WTC11 (cell line): Measurements from ENCODE around the gene ECE1. TPM values are rescaled to one million over a fixed set of nuclear protein-coding genes. Genes with fewer than 3 reads are reported as not detected.

Source experiments
- ATAC-seq: fragments of 200-7000 bp; cut with Tn5 transposase; 2 replicates; pipeline ENCODE4 v1.10.0; 2021; ENCODE audit warnings: mild to moderate bottlenecking, moderate library complexity
- CTCF ChIA-PET: fragments of 300-600 bp; sonication (Branson Sonifier 250); formaldehyde crosslinking; loops from one replicate; lab custom pipeline; 2021; ENCODE audit warnings: antibody characterized with exemption; lab: Charles Lee
- POLR2A ChIA-PET: fragments of 350-600 bp; sonication (Branson Sonifier 250); formaldehyde crosslinking; loops from one replicate; lab custom pipeline; 2021; ENCODE audit warnings: antibody characterized with exemption; lab: Charles Lee
- DNase-seq: peaks from one replicate; pipeline ENCODE4 v3.0.0; 2021; ENCODE audit warnings: low spot score
- H3K27ac Mint-ChIP-seq: 2 replicates; pipeline ENCODE4 v1.8.0; 2021; ENCODE audit warnings: mixed read lengths
- H3K27me3 Mint-ChIP-seq: 2 replicates; pipeline ENCODE4 v1.8.0; 2021; ENCODE audit warnings: low read depth, mild to moderate bottlenecking, moderate library complexity, mixed read lengths
- H3K36me3 Mint-ChIP-seq: 2 replicates; pipeline ENCODE4 v1.8.0; 2021; ENCODE audit warnings: mixed read lengths
- H3K4me1 Mint-ChIP-seq: 2 replicates; pipeline ENCODE4 v1.8.0; 2022; ENCODE audit warnings: mixed read lengths
- H3K4me3 Mint-ChIP-seq: 2 replicates; pipeline ENCODE4 v1.8.0; 2021; ENCODE audit warnings: mild to moderate bottlenecking, moderate library complexity, mixed read lengths
- H3K9me3 Mint-ChIP-seq: 2 replicates; pipeline ENCODE4 v1.8.0; 2021; ENCODE audit warnings: mixed read lengths
- CDX4 ChIP-seq: fragments of 250-450 bp; sonication (Bioruptor Pico); IDR thresholded peaks from 2 replicates; pipeline ENCODE4 v1.9.0; 2021; ENCODE audit warnings: moderate library complexity, mild to moderate bottlenecking, inconsistent platforms, borderline replicate concordance
- CREM ChIP-seq: sonication (generic); formaldehyde crosslinking; IDR thresholded peaks from 2 replicates; pipeline ENCODE4 v1.8.1; 2022; ENCODE audit warnings: mild to moderate bottlenecking, missing genetic modification reagents, moderate library complexity
- E2F5 ChIP-seq: sonication (generic); formaldehyde crosslinking; IDR thresholded peaks from 2 replicates; pipeline ENCODE4 v1.8.1; 2022; ENCODE audit warnings: mild to moderate bottlenecking, moderate library complexity, missing genetic modification reagents
- ETV6 ChIP-seq: sonication (generic); formaldehyde crosslinking; IDR thresholded peaks from 2 replicates; pipeline ENCODE4 v1.8.1; 2022; ENCODE audit warnings: mild to moderate bottlenecking, missing genetic modification reagents
- FOXJ3 ChIP-seq: sonication (generic); formaldehyde crosslinking; IDR thresholded peaks from 2 replicates; pipeline ENCODE4 v1.9.0; 2021; ENCODE audit warnings: missing genetic modification reagents, mild to moderate bottlenecking, borderline replicate concordance
- FOXP4 ChIP-seq: sonication (generic); formaldehyde crosslinking; IDR thresholded peaks from 2 replicates; pipeline ENCODE4 v1.8.0; 2022; ENCODE audit warnings: mild to moderate bottlenecking, missing genetic modification reagents
- GTF2I ChIP-seq: fragments of 250-450 bp; sonication (Bioruptor Pico); conservative IDR thresholded peaks from 2 replicates; pipeline ENCODE4 v1.4.0; 2021; ENCODE audit warnings: mild to moderate bottlenecking
- NR1H2 ChIP-seq: sonication (generic); formaldehyde crosslinking; IDR thresholded peaks from 2 replicates; pipeline ENCODE4 v1.9.0; 2021; ENCODE audit warnings: mild to moderate bottlenecking, moderate library complexity, missing genetic modification reagents
- OVOL2 ChIP-seq: fragments of 250-450 bp; sonication (Bioruptor Pico); IDR thresholded peaks from 2 replicates; pipeline ENCODE4 v1.9.0; 2021; ENCODE audit warnings: mild to moderate bottlenecking, borderline replicate concordance
- RELA ChIP-seq: sonication (generic); formaldehyde crosslinking; IDR thresholded peaks from 2 replicates; pipeline ENCODE4 v1.8.1; 2022; ENCODE audit warnings: missing genetic modification reagents, mild to moderate bottlenecking, borderline replicate concordance
- SP1 ChIP-seq: sonication (generic); formaldehyde crosslinking; conservative IDR thresholded peaks from 2 replicates; pipeline ENCODE4 v1.8.1; 2022; ENCODE audit warnings: missing genetic modification reagents
- STAT6 ChIP-seq: sonication (generic); formaldehyde crosslinking; conservative IDR thresholded peaks from 2 replicates; pipeline ENCODE4 v1.8.1; 2023; ENCODE audit warnings: mild to moderate bottlenecking, low read depth, missing genetic modification reagents, moderate library complexity
- TCF7 ChIP-seq: sonication (generic); formaldehyde crosslinking; IDR thresholded peaks from 2 replicates; pipeline ENCODE4 v1.8.0; 2022; ENCODE audit warnings: mild to moderate bottlenecking, low read depth, missing genetic modification reagents, moderate library complexity
- ZNF138 ChIP-seq: sonication (generic); formaldehyde crosslinking; conservative IDR thresholded peaks from 2 replicates; pipeline ENCODE4 v1.8.1; 2022; ENCODE audit warnings: mild to moderate bottlenecking, moderate library complexity, missing genetic modification reagents
- ZNF232 ChIP-seq: sonication (generic); formaldehyde crosslinking; IDR thresholded peaks from 2 replicates; pipeline ENCODE4 v1.8.0; 2022; ENCODE audit warnings: mild to moderate bottlenecking, missing genetic modification reagents
- ZNF263 ChIP-seq: sonication (generic); formaldehyde crosslinking; IDR thresholded peaks from 2 replicates; pipeline ENCODE4 v1.8.1; 2022; ENCODE audit warnings: low read depth, mild to moderate bottlenecking, moderate library complexity, missing genetic modification reagents
- ZNF317 ChIP-seq: sonication (generic); formaldehyde crosslinking; IDR thresholded peaks from 2 replicates; pipeline ENCODE4 v1.8.1; 2023; ENCODE audit warnings: low read depth, mild to moderate bottlenecking, moderate library complexity, missing genetic modification reagents, borderline replicate concordance
- ZNF671 ChIP-seq: fragments of 250-450 bp; sonication (Bioruptor Pico); IDR thresholded peaks from 2 replicates; pipeline ENCODE4 v1.8.0; 2021; ENCODE audit warnings: mild to moderate bottlenecking
- ZSCAN18 ChIP-seq: fragments of 250-450 bp; sonication (Bioruptor Pico); IDR thresholded peaks from 2 replicates; pipeline ENCODE4 v2.1.2; 2022; ENCODE audit warnings: mild to moderate bottlenecking, moderate library complexity
- total RNA-seq: library from RNA; stranded (reverse); gene quantifications from 3 replicates; pipeline ENCODE4 v1.2.3, GENCODE V29; 2021

Gene ECE1
- total RNA-seq, 1 experiment from 2014 or later, result 45.0 TPM

- H3K4me3 Mint-ChIP-seq, result no peak overlapping the region
- ChIA-PET CTCF (interaction anchor here (0.6 to 11.8 kb wide), 7 partner anchors 7 to 156 kb away, joined by 3 to 178 read pairs (median 15); no protein-coding TSS in a partner anchor), POLR2A (no interaction called here)
- no peaks in the 10 kb centered on the region; the same call in 1 of the 2 replicates for H3K9me3 Mint-ChIP-seq
- no peak for ATAC-seq
- TF ChIP-seq TCF7 (CRISPR knock-in tag) (no peak), FOXP4 (CRISPR knock-in tag) (no peak), STAT6 (CRISPR knock-in tag) (no peak), CREM (no peak), GTF2I (CRISPR knock-in tag) (0 out of 2 replicates have a peak, but pooled peaks have one; percentile 44), ZSCAN18 (CRISPR knock-in tag) (no peak), FOXJ3 (CRISPR knock-in tag) (no peak), E2F5 (no peak)
- TF ChIP-seq, all 79 proteins: peak for 1
- Mint-ChIP-seq H3K4me1 (peaks cover 87% of the 10 kb centered on the region), H3K36me3 (no peaks in the 10 kb centered on the region; the same call in 1 of the 2 replicates), H3K27ac (peak overlapping the region; percentile 79; the same call in 1 of the 2 replicates), H3K27me3 (no peaks in the 10 kb centered on the region)
- DNase-seq, result no peak
These were observed 37.5 kb upstream of the ECE1 start for GRCh38 chr1:21327566-21328323.

GRCh38 chr1:21326861-21327344 is 36.6 kb upstream of the ECE1 start:
- Mint-ChIP-seq H3K9me3 (no peaks in the 10 kb centered on the region; the same call in 1 of the 2 replicates), H3K4me3 (no peak overlapping the region), H3K27me3 (no peaks in the 10 kb centered on the region), H3K4me1 (peaks cover 89% of the 10 kb centered on the region), H3K36me3 (no peaks in the 10 kb centered on the region; the same call in 1 of the 2 replicates), H3K27ac (peak overlapping the region; percentile 79)
- ChIA-PET POLR2A (no interaction called here), CTCF (interaction anchor here (0.6 to 11.8 kb wide), 10 partner anchors 8 to 602 kb away, joined by 3 to 178 read pairs (median 10); no protein-coding TSS in a partner anchor)
- ATAC-seq, result no peak
- no peak for DNase-seq
- TF ChIP-seq STAT6 (CRISPR knock-in tag), result no peak
- no peak for TF ChIP-seq ETV6 (CRISPR knock-in tag)
- TF ChIP-seq ZNF232 (CRISPR knock-in tag), result no peak
- TF ChIP-seq ZNF138 (CRISPR knock-in tag), result no peak
- TF ChIP-seq NR1H2 (CRISPR knock-in tag), result no peak
- no peak for TF ChIP-seq ZNF671 (CRISPR knock-in tag)
- no peak for TF ChIP-seq RELA (CRISPR knock-in tag)
- no peak for TF ChIP-seq OVOL2
- no peak for TF ChIP-seq SP1 (CRISPR knock-in tag)
- no peak for TF ChIP-seq ZNF317 (CRISPR knock-in tag)
- TF ChIP-seq ZNF263 (CRISPR knock-in tag), result no peak
- no peak for TF ChIP-seq CDX4 (CRISPR knock-in tag)
